Measurements from ENCODE around the gene CATSPERZ.

- TF ChIP-seq, protein P1, sequence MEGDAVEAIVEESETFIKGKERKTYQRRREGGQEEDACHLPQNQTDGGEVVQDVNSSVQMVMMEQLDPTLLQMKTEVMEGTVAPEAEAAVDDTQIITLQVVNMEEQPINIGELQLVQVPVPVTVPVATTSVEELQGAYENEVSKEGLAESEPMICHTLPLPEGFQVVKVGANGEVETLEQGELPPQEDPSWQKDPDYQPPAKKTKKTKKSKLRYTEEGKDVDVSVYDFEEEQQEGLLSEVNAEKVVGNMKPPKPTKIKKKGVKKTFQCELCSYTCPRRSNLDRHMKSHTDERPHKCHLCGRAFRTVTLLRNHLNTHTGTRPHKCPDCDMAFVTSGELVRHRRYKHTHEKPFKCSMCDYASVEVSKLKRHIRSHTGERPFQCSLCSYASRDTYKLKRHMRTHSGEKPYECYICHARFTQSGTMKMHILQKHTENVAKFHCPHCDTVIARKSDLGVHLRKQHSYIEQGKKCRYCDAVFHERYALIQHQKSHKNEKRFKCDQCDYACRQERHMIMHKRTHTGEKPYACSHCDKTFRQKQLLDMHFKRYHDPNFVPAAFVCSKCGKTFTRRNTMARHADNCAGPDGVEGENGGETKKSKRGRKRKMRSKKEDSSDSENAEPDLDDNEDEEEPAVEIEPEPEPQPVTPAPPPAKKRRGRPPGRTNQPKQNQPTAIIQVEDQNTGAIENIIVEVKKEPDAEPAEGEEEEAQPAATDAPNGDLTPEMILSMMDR (IDR thresholded peaks at IDR 0.05; ENCODE audit: low read depth, low read length): peak; percentile 15
- peak; percentile 89 for TF ChIP-seq MAX (IDR thresholded peaks at IDR 0.05; ENCODE audit: low read depth, low read length)
Observed at GRCh38 chr11:64317961-64318765, 18.0 kb downstream of the CATSPERZ start, which contains the start of gene PRDX5.
